Heart right ventricle (tissue), 16 donors: ENCODE data around the gene TAF1L. TPM values are rescaled to one million over a fixed set of nuclear protein-coding genes. Genes with fewer than 3 reads are reported as not detected.

Experiments
- ATAC-seq, 8 donors: fragments of 200-7000 bp; cut with Tn5 transposase; one replicate each; pipeline ENCODE4 v1.9.1; 2020; ENCODE audit warnings: mild to moderate bottlenecking in 8 of 8, moderate library complexity in 8 of 8, moderate number of reproducible peaks in 1 of 8
- DNase-seq, 2 donors: peaks; one replicate each; pipeline ENCODE4 v3.0.0-alpha.2; 2020
- H3K27ac ChIP-seq, 10 donors: fragments of 200-600 bp; sonication (generic) in 2 of 10; one replicate each; pipeline versions ENCODE4 v1.5.0 to v1.8.0; 2020 to 2022; ENCODE audit warnings: mild to moderate bottlenecking in 3 of 10
- H3K27me3 ChIP-seq, 7 donors: fragments of 200-600 bp; one replicate each; pipeline ENCODE4 v1.8.0; 2021 to 2022; ENCODE audit warnings: mild to moderate bottlenecking in 2 of 7
- H3K36me3 ChIP-seq, 9 donors: fragments of 200-600 bp; sonication (generic) in 1 of 9; one replicate each; pipeline versions ENCODE4 v1.5.0 to v1.8.0; 2020 to 2022; ENCODE audit warnings: mild to moderate bottlenecking in 2 of 9
- H3K4me1 ChIP-seq, 9 donors: fragments of 200-600 bp; sonication (generic) in 1 of 9; one replicate each; pipeline versions ENCODE4 v1.5.0 to v1.8.0; 2020 to 2022; ENCODE audit warnings: mild to moderate bottlenecking in 4 of 9
- H3K4me3 ChIP-seq, 10 donors: fragments of 200-600 bp; sonication (generic) in 2 of 10; one replicate each; pipeline versions ENCODE4 v1.5.0 to v1.8.0; 2020 to 2022; ENCODE audit warnings: mild to moderate bottlenecking in 7 of 10, moderate library complexity in 2 of 10
- H3K9me3 ChIP-seq, 11 donors: fragments of 200-600 bp in 10 of 11; sonication (generic) in 2 of 11; one replicate each; pipeline versions ENCODE4 v1.5.0 to v1.8.0; 2013 to 2022; ENCODE audit warnings: mild to moderate bottlenecking in 2 of 11, control low read depth in 1 of 11, moderate library complexity in 1 of 11
- WGBS, 2 donors: extraction: QIAGEN DNeasy Blood & Tissue Kit; methylation state at CpG; one replicate each; pipeline ENCODE4 v1.1.7; 2013; ENCODE audit warnings: inconsistent platforms in 1 of 2; 5-methylcytosine and 5-hydroxymethylcytosine counted together
- intact Hi-C, 10 donors: fragments of 100-400 bp; cut with DNase I; formaldehyde crosslinking; loops; one replicate each; pipeline versions ENCODE4 v1.11.1 to v1.14.2; 2022
- polyA plus RNA-seq, 2 donors: library from polyadenylated mRNA; stranded (reverse); fragments of 200-250 nt; gene quantifications; one replicate each; pipeline ENCODE4 v1.2.3, GENCODE V29; 2013
- total RNA-seq, 10 donors: library from RNA; stranded (reverse); fragmentation: NEBNext Ultra II Directional in 3 of 10; extraction: Animal tissue kit (Norgen Biotek cat#: 25700) in 3 of 10; gene quantifications; one replicate each; pipeline versions ENCODE4 v1.2.1 to v1.2.4, GENCODE V29; 2021 to 2023
- TF ChIP-seq, protein P1 (sequence below), 9 donors: fragments of 200-600 bp; sonication (generic) in 2 of 9; IDR thresholded peaks; one replicate each; pipeline versions ENCODE4 v1.5.0 to v1.8.0; 2021 to 2022; ENCODE audit warnings: antibody characterized with exemption in 9 of 9, mild to moderate bottlenecking in 5 of 9, moderate library complexity in 1 of 9
- donor health status: Arrhythmogenic right ventricular cardiomyopathy.
- donor health status: ischemic (EF 13 %, LVEDD 7.1; RV severe dilation, severe dysfunction).
- donor health status: healthy with polysubstance abuse.
- donor health status: DM: no; HTN: yes; CAD: no.
- donor health status: DM: no; HTN: no; CAD: no.
- donor health status: ischemic (EF 25% LVEDD 6.9; RV normal size, moderate dysfunction).
- donor health status: ischemic (EF 25% LVEDD 5.7; RV mildly dilated, moderate dysfunction).
- donor health status: healthy.
- donor health status: DM: yes; HTN: yes; CAD: no.
- donor health status: Ischemic cardiomyopathy.
- donor health status: ischemic (EF 35%, LVEDD 5.7; RV mildly dilated, moderate dysfunction).
- donor health status: nonischemic (EF 11% LVEDD 7.7; RV severe dilation, severe dysfunction).
- donor health status: DM: yes; HTN: yes; CAD: no.
- donor health status: PGD.
- donor health status: ischemic (EF 29% LVEDD 5.4; RV normal size, mild dysfunction).
- donor health status: nonischemic (EF 23%, LVEDD 6.1; RV moderate dilation, normal function).

The TAF1L gene
- total and polyA plus RNA-seq, 12 donors, result under 0.01 TPM; not detected in 11

DNA sequence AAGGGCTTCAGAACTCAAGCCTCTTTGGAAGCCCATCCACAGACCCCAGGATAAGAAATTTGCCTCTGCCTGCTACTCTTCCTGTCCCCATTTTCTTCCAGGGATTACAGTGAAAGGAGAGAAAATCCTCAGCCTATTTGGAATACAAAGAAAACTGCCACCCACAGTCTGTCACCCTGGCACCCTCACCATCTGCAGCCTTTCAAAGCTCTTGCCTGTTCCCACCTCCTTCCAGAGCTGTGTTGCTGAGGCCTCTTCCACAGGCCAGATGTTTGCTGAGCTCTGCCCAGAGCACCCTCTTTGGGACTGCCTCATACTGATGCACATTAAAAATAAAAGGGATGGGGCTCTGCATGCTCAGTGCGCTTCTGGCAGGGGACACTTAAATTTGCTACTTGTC, 35.9 kb upstream of the TAF1L start:
- TF ChIP-seq, protein P1, sequence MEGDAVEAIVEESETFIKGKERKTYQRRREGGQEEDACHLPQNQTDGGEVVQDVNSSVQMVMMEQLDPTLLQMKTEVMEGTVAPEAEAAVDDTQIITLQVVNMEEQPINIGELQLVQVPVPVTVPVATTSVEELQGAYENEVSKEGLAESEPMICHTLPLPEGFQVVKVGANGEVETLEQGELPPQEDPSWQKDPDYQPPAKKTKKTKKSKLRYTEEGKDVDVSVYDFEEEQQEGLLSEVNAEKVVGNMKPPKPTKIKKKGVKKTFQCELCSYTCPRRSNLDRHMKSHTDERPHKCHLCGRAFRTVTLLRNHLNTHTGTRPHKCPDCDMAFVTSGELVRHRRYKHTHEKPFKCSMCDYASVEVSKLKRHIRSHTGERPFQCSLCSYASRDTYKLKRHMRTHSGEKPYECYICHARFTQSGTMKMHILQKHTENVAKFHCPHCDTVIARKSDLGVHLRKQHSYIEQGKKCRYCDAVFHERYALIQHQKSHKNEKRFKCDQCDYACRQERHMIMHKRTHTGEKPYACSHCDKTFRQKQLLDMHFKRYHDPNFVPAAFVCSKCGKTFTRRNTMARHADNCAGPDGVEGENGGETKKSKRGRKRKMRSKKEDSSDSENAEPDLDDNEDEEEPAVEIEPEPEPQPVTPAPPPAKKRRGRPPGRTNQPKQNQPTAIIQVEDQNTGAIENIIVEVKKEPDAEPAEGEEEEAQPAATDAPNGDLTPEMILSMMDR (IDR thresholded peaks at IDR 0.05), result no peak
- Histone ChIP-seq H3K27me3 (no peaks in the 10 kb centered on the region), H3K4me1 (no peaks in the 10 kb centered on the region), H3K9me3 (peaks cover 0 to 3% (median 0%) of the 10 kb centered on the region in 11 donors), H3K27ac (no peak overlapping the region), H3K4me3 (no peak overlapping the region), H3K36me3 (no peaks in the 10 kb centered on the region)
- intact Hi-C loops, result no loop called here
- DNase-seq (no peak), ATAC-seq (no peak)
- WGBS, 2 donors, result 85 to 86% methylated on average over 1 of the region's 1 CpG

DNA sequence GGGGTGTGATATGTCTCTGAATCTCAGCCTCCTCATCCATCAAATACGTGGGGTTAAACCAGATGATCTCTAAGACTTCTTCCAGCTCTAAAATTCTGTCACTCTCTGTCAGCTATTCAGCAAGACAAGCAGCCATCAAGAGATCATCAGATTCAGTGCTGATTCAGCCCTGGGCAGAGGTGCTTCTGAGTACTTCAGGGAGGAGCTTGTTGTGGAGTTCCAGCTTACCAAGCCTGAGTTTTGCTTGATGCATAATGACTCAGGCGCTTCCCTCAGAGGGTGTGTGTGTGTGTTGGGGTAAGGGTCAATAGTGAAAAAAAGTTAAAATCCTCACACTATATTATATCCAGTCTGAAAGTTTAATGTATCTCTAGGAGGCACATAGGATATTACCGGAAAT, 29.6 kb upstream of the TAF1L start:
- Histone ChIP-seq H3K36me3 (no peaks in the 10 kb centered on the region), H3K9me3 (no peaks in the 10 kb centered on the region), H3K27ac (no peak overlapping the region), H3K27me3 (peaks cover 0 to 4% (median 0%) of the 10 kb centered on the region in 7 donors), H3K4me1 (no peaks in the 10 kb centered on the region), H3K4me3 (no peak overlapping the region)
- TF ChIP-seq, protein P1 (IDR thresholded peaks at IDR 0.05), result no peak
- ATAC-seq (no peak), DNase-seq (no peak)
- WGBS, 2 donors, result 71 to 74% methylated on average over 3 of the region's 3 CpGs
- intact Hi-C loops, result no loop called here

DNA sequence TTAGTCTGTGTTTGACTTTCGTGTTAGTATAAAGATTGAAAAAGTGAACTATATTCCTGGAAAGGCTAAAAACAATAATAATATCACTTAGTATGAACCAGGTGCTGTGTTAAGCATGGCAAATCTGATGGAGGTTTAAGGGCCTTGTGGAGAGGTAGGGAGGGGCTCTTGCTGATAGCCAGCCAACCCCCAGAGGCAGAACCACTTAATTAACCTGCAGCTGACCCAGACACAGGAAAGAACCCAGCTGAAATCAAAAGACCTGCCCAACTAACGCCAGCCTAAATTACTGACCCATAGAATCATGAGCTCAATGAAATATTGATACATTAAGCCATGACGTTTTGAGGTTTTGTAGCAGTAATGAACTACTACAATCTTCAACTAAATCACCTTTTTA, 28.3 kb upstream of the TAF1L start:
- H3K4me3 ChIP-seq, result no peak overlapping the region
- TF ChIP-seq, protein P1 (IDR thresholded peaks at IDR 0.05), result no peak
- 44 to 57% methylated on average over 3 of the region's 3 CpGs for whole genome bisulfite sequencing, 2 donors
- no peak overlapping the region for H3K27ac ChIP-seq
- no peaks in the 10 kb centered on the region for H3K36me3 ChIP-seq
- DNase-seq (no peak), ATAC-seq (no peak)
- no peaks in the 10 kb centered on the region for H3K9me3 ChIP-seq
- intact Hi-C loops, result no loop called here
- H3K27me3 ChIP-seq, result peaks cover 0 to 6% (median 0%) of the 10 kb centered on the region in 7 donors
- no peaks in the 10 kb centered on the region for H3K4me1 ChIP-seq

DNA sequence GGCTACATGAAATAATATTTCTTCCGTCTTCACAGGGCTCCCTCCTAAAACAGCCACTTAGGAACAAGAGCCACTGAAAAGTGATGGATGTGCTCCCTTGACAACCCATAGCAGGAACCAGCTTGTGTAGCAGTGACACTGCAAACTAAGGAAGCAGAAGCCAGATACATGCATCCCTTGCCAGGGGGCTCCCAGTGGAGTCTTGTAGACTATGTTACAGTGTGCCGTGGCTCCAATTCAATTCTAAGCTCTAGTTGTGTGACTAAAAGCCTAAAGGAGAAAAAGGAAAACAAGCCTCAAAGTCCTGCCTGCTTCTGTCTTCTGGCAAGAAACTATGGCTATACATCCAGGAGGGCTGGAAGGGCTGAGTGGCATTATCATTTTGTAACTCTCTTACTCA, 12.2 kb upstream of the TAF1L start:
- Histone ChIP-seq H3K27me3 (peaks cover 0 to 4% (median 0%) of the 10 kb centered on the region in 7 donors), H3K4me3 (no peak overlapping the region), H3K4me1 (no peaks in the 10 kb centered on the region), H3K9me3 (peaks cover 0 to 12% (median 2%) of the 10 kb centered on the region in 11 donors), H3K27ac (no peak overlapping the region), H3K36me3 (no peaks in the 10 kb centered on the region)
- intact Hi-C loops, result no loop called here
- TF ChIP-seq, protein P1 (IDR thresholded peaks at IDR 0.05), result no peak
- DNase-seq (no peak), ATAC-seq (no peak)
- WGBS, 2 donors, result 72 to 80% methylated on average over 2 of the region's 2 CpGs
